H1 (cell line): ENCODE results near the gene SEMA3F. TPM values are rescaled to one million over a fixed set of nuclear protein-coding genes. Genes with fewer than 3 reads are reported as not detected.

ENCODE experiments used
- CTCF ChIA-PET: fragments of 300-600 bp; sonication (Branson Sonifier 250); formaldehyde crosslinking; loops from one replicate; lab custom pipeline; 2021; ENCODE audit not compliant: partially characterized antibody; lab: Charles Lee
- POLR2A ChIA-PET: fragments of 300-600 bp; sonication (Branson Sonifier 250); formaldehyde crosslinking; loops from one replicate; lab custom pipeline; 2021; ENCODE audit warnings: inconsistent platforms; ENCODE audit not compliant: partially characterized antibody; lab: Charles Lee
- DNase-seq, 2 experiments: peaks; one replicate each; pipeline versions ENCODE4 v3.0.0 to v3.0.0-alpha.2; 2010 to 2022; ENCODE audit warnings: low spot score in 2 of 2, low read depth in 1 of 2, mixed read lengths in 1 of 2
- FAIRE-seq: peaks from 2 replicates; lab custom pipeline; 2011; peaks lifted over from hg19 to GRCh38; lab: Jason Lieb, UNC
- H2AFZ ChIP-seq: 2 replicates; pipeline ENCODE4 v1.8.1; 2012; ENCODE audit warnings: low read length, inconsistent platforms
- H2AK5ac ChIP-seq: 2 replicates; pipeline ENCODE4 v1.6.1; 2013; ENCODE audit warnings: low read depth, low read length
- H2BK120ac ChIP-seq: replicated peaks from 2 replicates; pipeline ENCODE3; 2013; ENCODE audit warnings: low read depth, low read length, inconsistent platforms
- H2BK12ac ChIP-seq: 2 replicates; pipeline ENCODE4 v1.6.1; 2013; ENCODE audit warnings: low read depth, low read length
- H2BK15ac ChIP-seq: 2 replicates; pipeline ENCODE4 v1.6.1; 2013; ENCODE audit warnings: low read length
- H2BK20ac ChIP-seq: 2 replicates; pipeline ENCODE4 v1.6.1; 2013; ENCODE audit warnings: low read length
- H2BK5ac ChIP-seq: 2 replicates; pipeline ENCODE4 v1.6.1; 2013; ENCODE audit warnings: low read depth, low read length
- H3K14ac ChIP-seq: 2 replicates; pipeline ENCODE4 v1.6.1; 2013; ENCODE audit warnings: inconsistent platforms; ENCODE audit not compliant: insufficient read length
- H3K18ac ChIP-seq: 2 replicates; pipeline ENCODE4 v1.6.1; 2013; ENCODE audit warnings: low read length; ENCODE audit errors: extremely low read depth
- H3K23ac ChIP-seq: 2 replicates; pipeline ENCODE4 v1.6.1; 2013; ENCODE audit warnings: inconsistent platforms; ENCODE audit not compliant: insufficient read length
- H3K23me2 ChIP-seq: 2 replicates; pipeline ENCODE4 v1.6.1; 2013; ENCODE audit warnings: low read depth, low read length
- H3K27ac ChIP-seq: 2 replicates; pipeline ENCODE4 v1.6.1; 2011; ENCODE audit warnings: low read depth, low read length, inconsistent platforms
- H3K27me3 ChIP-seq, 4 experiments: replicated peaks in 1 of 4; 1 replicate in 1 of 4; 2 replicates in 3 of 4; pipeline versions ENCODE4 v1.6.1 to v1.8.1; 2011 to 2013; ENCODE audit warnings: low read length in 3 of 4, mild to moderate bottlenecking in 3 of 4, inconsistent platforms in 2 of 4, mixed read lengths in 2 of 4, moderate library complexity in 1 of 4; ENCODE audit not compliant: control insufficient read depth in 3 of 4, insufficient read depth in 3 of 4; ENCODE audit errors: extremely low read depth in 1 of 4
- H3K36me3 ChIP-seq, 4 experiments: 2 replicates each; pipeline versions ENCODE4 v1.6.1 to v1.8.1; 2011 to 2013; ENCODE audit warnings: mild to moderate bottlenecking in 4 of 4, low read length in 3 of 4, moderate library complexity in 2 of 4, control low read depth in 1 of 4, inconsistent platforms in 1 of 4; ENCODE audit not compliant: insufficient read depth in 4 of 4, control insufficient read depth in 2 of 4
- H3K4ac ChIP-seq: replicated peaks from 2 replicates; pipeline ENCODE3; 2013; ENCODE audit warnings: low read length, low read depth, mixed read lengths, inconsistent platforms; ENCODE audit not compliant: insufficient read length
- H3K4me1 ChIP-seq, 4 experiments: replicated peaks in 1 of 4; 1 replicate in 1 of 4; 2 replicates in 3 of 4; pipeline versions ENCODE4 v1.6.1 to v1.8.1; 2011 to 2013; ENCODE audit warnings: low read length in 3 of 4, inconsistent platforms in 2 of 4, mixed read lengths in 1 of 4; ENCODE audit not compliant: insufficient read depth in 4 of 4, control insufficient read depth in 3 of 4
- H3K4me2 ChIP-seq, 2 experiments: 2 replicates each; pipeline versions ENCODE4 v1.6.1 to v1.8.1; 2011 to 2013; ENCODE audit warnings: low read depth in 2 of 2, low read length in 2 of 2, control low read depth in 1 of 2, inconsistent platforms in 1 of 2, mild to moderate bottlenecking in 1 of 2; ENCODE audit not compliant: insufficient read depth in 1 of 2
- H3K4me3 ChIP-seq, 4 experiments: fragments of 200-600, 300-600 bp in 1 of 4; sonication (generic), shearing (Covaris generic), sonication (Bioruptor Twin) in 1 of 4; 2 replicates each; pipeline versions ENCODE4 v1.5.1 to v1.8.1; 2011 to 2016; ENCODE audit warnings: low read length in 4 of 4, low read depth in 3 of 4, control low read depth in 2 of 4, inconsistent platforms in 2 of 4, mild to moderate bottlenecking in 2 of 4, mixed read lengths in 1 of 4, moderate library complexity in 1 of 4; ENCODE audit not compliant: insufficient read depth in 2 of 4; ENCODE audit errors: extremely low read depth in 1 of 4
- H3K56ac ChIP-seq: replicated peaks from 2 replicates; pipeline ENCODE3; 2013; ENCODE audit warnings: low read depth, mild to moderate bottlenecking, mixed read lengths, low read length, inconsistent platforms; ENCODE audit not compliant: insufficient read length
- H3K79me1 ChIP-seq: 2 replicates; pipeline ENCODE4 v1.6.1; 2013; ENCODE audit warnings: low read depth, low read length, control low read depth
- H3K79me2 ChIP-seq, 2 experiments: 2 replicates each; pipeline versions ENCODE4 v1.6.1 to v1.8.1; 2012 to 2013; ENCODE audit warnings: low read length in 2 of 2, mild to moderate bottlenecking in 2 of 2, inconsistent platforms in 1 of 2; ENCODE audit not compliant: insufficient read depth in 2 of 2, control insufficient read depth in 1 of 2
- H3K9ac ChIP-seq, 4 experiments: replicated peaks in 1 of 4; 1 replicate in 1 of 4; 2 replicates in 3 of 4; pipeline versions ENCODE4 v1.6.1 to v1.8.1; 2011 to 2013; ENCODE audit warnings: low read depth in 3 of 4, low read length in 3 of 4, control low read depth in 2 of 4, mild to moderate bottlenecking in 2 of 4, moderate library complexity in 2 of 4, inconsistent platforms in 1 of 4; ENCODE audit errors: extremely low read depth in 1 of 4
- H3K9me3 ChIP-seq, 2 experiments: 2 replicates each; pipeline versions ENCODE4 v1.6.1 to v1.8.1; 2012 to 2013; ENCODE audit warnings: mild to moderate bottlenecking in 2 of 2, moderate library complexity in 2 of 2, control low read depth in 1 of 2, inconsistent platforms in 1 of 2, low read depth in 1 of 2, low read length in 1 of 2, mixed read lengths in 1 of 2; ENCODE audit not compliant: insufficient read depth in 2 of 2
- H4K20me1 ChIP-seq, 2 experiments: replicated peaks in 1 of 2; 2 replicates each; pipeline versions ENCODE3 to v1.8.1; 2011 to 2013; ENCODE audit warnings: inconsistent platforms in 2 of 2, low read length in 2 of 2, mild to moderate bottlenecking in 1 of 2; ENCODE audit not compliant: insufficient read depth in 2 of 2, control insufficient read depth in 1 of 2
- H4K5ac ChIP-seq: 2 replicates; pipeline ENCODE4 v1.6.1; 2013; ENCODE audit warnings: low read length, low read depth, mixed read lengths, inconsistent platforms; ENCODE audit not compliant: insufficient read length
- H4K8ac ChIP-seq: 2 replicates; pipeline ENCODE4 v1.8.0; 2013; ENCODE audit warnings: mild to moderate bottlenecking, moderate library complexity, low read length, inconsistent platforms; ENCODE audit not compliant: insufficient read depth; ENCODE audit errors: extremely low read depth
- H4K91ac ChIP-seq: replicated peaks from 2 replicates; pipeline ENCODE3; 2013; ENCODE audit warnings: low read length, mixed read lengths, inconsistent platforms; ENCODE audit not compliant: insufficient read length
- KDM5A ChIP-seq: fragments of 200-600 bp; IDR thresholded peaks from 2 replicates; pipeline ENCODE4 v1.7.1; 2012; ENCODE audit warnings: mild to moderate bottlenecking, low read length, inconsistent platforms, mixed read lengths
- WGBS, 2 experiments: shearing (Covaris generic) in 1 of 2; methylation state at CpG; one replicate each; pipeline versions ENCODE4 v1.1.6 to v1.1.7; 2013 to 2015; ENCODE audit warnings: low lambda C conversion rate in 2 of 2, mixed read lengths in 2 of 2, inconsistent platforms in 1 of 2, low coverage in 1 of 2, missing lambda C conversion rate in 1 of 2; ENCODE audit not compliant: insufficient replicate concordance in 2 of 2, insufficient coverage in 1 of 2, insufficient read length in 1 of 2; ENCODE audit errors: extremely low coverage in 1 of 2, missing lambda C conversion rate in 1 of 2; 5-methylcytosine and 5-hydroxymethylcytosine counted together
- polyA plus RNA-seq, 7 experiments: library from polyadenylated mRNA; depleted of rRNA in 3 of 7; stranded (reverse) in 5 of 7; unstranded in 2 of 7; fragments of >200 nt in 5 of 7; fragments of 200-250 nt in 2 of 7; gene quantifications; 1 replicate in 5 of 7; 2 replicates in 1 of 7; 4 replicates in 1 of 7; pipeline versions ENCODE4 v1.2.1 to v1.2.3, GENCODE V29; 2011 to 2013; ENCODE audit warnings: missing spikeins in 2 of 7, mixed read lengths in 2 of 7
- total RNA-seq: library from RNA; stranded (reverse); fragmentation: NEBNext Ultra II Directional; extraction: Animal tissue kit (Norgen Biotek cat#: 25700); gene quantifications from 2 replicates; pipeline ENCODE4 v1.2.1, GENCODE V29; 2021
- TF ChIP-seq, protein P1 (sequence below), 3 experiments: IDR thresholded peaks; 1 replicate in 2 of 3; 2 replicates in 1 of 3; pipeline versions ENCODE4 v1.5.1 to v1.6.1; 2011; ENCODE audit warnings: low read length in 3 of 3, mild to moderate bottlenecking in 3 of 3, inconsistent platforms in 2 of 3, low read depth in 1 of 3, moderate library complexity in 1 of 3; ENCODE audit not compliant: insufficient read depth in 1 of 3; ENCODE audit errors: control extremely low read depth in 1 of 3

SEMA3F gene
- total and polyA plus RNA-seq, 2 of the 8 experiments (the other 6 are each of a cell fraction or from before 2014, with no cell fraction given), result 20.3 to 37.0 TPM

GRCh38 chr3:50238549-50239026 lies 83.5 kb downstream of the SEMA3F start:
- H2AK5ac ChIP-seq, result peak overlapping the region; percentile 65; the same call in 1 of the 2 replicates

More at GRCh38 chr3:50238549-50239026, 83.5 kb downstream of the SEMA3F start:
- no peak for TF ChIP-seq KDM5A
- TF ChIP-seq, protein P1, sequence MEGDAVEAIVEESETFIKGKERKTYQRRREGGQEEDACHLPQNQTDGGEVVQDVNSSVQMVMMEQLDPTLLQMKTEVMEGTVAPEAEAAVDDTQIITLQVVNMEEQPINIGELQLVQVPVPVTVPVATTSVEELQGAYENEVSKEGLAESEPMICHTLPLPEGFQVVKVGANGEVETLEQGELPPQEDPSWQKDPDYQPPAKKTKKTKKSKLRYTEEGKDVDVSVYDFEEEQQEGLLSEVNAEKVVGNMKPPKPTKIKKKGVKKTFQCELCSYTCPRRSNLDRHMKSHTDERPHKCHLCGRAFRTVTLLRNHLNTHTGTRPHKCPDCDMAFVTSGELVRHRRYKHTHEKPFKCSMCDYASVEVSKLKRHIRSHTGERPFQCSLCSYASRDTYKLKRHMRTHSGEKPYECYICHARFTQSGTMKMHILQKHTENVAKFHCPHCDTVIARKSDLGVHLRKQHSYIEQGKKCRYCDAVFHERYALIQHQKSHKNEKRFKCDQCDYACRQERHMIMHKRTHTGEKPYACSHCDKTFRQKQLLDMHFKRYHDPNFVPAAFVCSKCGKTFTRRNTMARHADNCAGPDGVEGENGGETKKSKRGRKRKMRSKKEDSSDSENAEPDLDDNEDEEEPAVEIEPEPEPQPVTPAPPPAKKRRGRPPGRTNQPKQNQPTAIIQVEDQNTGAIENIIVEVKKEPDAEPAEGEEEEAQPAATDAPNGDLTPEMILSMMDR (IDR thresholded peaks at IDR 0.05; ENCODE audit: control extremely low read depth in 1 of 3, insufficient read depth in 1 of 3, low read depth in 1 of 3, low read length in 3 of 3), result peak in 1 of 3 experiments; percentile 26; a peak in 1 of 4 replicates
- peaks cover 15 to 39% of the 10 kb centered on the region in 2 experiments for H4K20me1 ChIP-seq
- no peak overlapping the region for H3K27ac ChIP-seq
- H3K9me3 ChIP-seq, result no peaks in the 10 kb centered on the region
- ChIA-PET POLR2A (interaction anchor here (0.7 to 4.1 kb wide), 8 partner anchors 8 to 61 kb away, joined by 3 to 33 read pairs (median 4); partner anchors contain the start of genes HYAL3, IFRD2 and NAA80), CTCF (interaction anchor here (0.6 to 53.5 kb wide), 5 partner anchors 17 to 118 kb away, joined by 3 to 2149 read pairs (median 121); partner anchors contain the start of genes GNAI2, GNAT1, LSMEM2 and SEMA3B)
- peak overlapping the region; percentile 90; the same call in 1 of the 2 replicates for H3K18ac ChIP-seq
- H2BK15ac ChIP-seq, result peak overlapping the region; percentile 40
- 0 out of 2 replicates have a peak overlapping the region, but pooled peaks have one; percentile 4 for H2BK5ac ChIP-seq
- H4K5ac ChIP-seq, result no peak overlapping the region
- peak overlapping the region; percentile 86 to 93 (median 90); a peak in 5 of 8 replicates for H3K4me3 ChIP-seq
- H3K23me2 ChIP-seq, result peaks cover 21% of the 10 kb centered on the region; the same call in 1 of the 2 replicates
- WGBS, 2 experiments, result 83% methylated on average over 3 of the region's 7 CpGs; no CpG with 5 or more reads in 1 of the 2 experiments
- peaks cover 32 to 72% of the 10 kb centered on the region in 2 experiments for H3K79me2 ChIP-seq
- peaks cover 17% of the 10 kb centered on the region for H3K79me1 ChIP-seq
- H4K91ac ChIP-seq, result no peak overlapping the region
- no peak overlapping the region for H3K14ac ChIP-seq
- no peaks in the 10 kb centered on the region for H3K36me3 ChIP-seq
- no peak overlapping the region for H2BK120ac ChIP-seq
- peak overlapping the region; percentile 87; the same call in 1 of the 2 replicates for H2BK20ac ChIP-seq
- peak overlapping the region; percentile 82 to 96 for H3K4me2 ChIP-seq
- H3K27me3 ChIP-seq, result no peaks in the 10 kb centered on the region
- FAIRE-seq, result no peak
- no peak overlapping the region for H2AFZ ChIP-seq
- peaks cover 6 to 62% (median 57%) of the 10 kb centered on the region in 4 experiments for H3K4me1 ChIP-seq
- H4K8ac ChIP-seq, result no peak overlapping the region
- DNase-seq, result no peak
- H3K4ac ChIP-seq, result no peak overlapping the region
- no peak overlapping the region for H3K56ac ChIP-seq
- H2BK12ac ChIP-seq, result peak overlapping the region; percentile 72; the same call in 1 of the 2 replicates
- no peak overlapping the region for H3K23ac ChIP-seq
- H3K9ac ChIP-seq, result no peak overlapping the region
